Measurements from ENCODE around the gene SEMA6D. TPM values are rescaled to one million over a fixed set of nuclear protein-coding genes. Genes with fewer than 3 reads are reported as not detected.

Gene SEMA6D
- 38.2 TPM for polyA plus RNA-seq (2013, experiment 1 of 2)
- 36.8 TPM for polyA plus RNA-seq (2013, experiment 2 of 2)

GRCh38 chr15:47717036-47717612, at the start of gene SEMA6D:
Gene SEMA6D, plus strand, starts transcription at chr15:47717505. Its CDS starts 42,294 bp downstream, at chr15:47759799.
- Histone ChIP-seq H3K9me3 (ENCODE audit: control insufficient read depth, low read length) (no peaks in the 10 kb centered on the region), H3K4me3 (ENCODE audit: extremely low read depth, insufficient read depth, low read length, poor library complexity, severe bottlenecking) (peak within 1 kb of the TSS; percentile 69), H3K27ac (ENCODE audit: low read depth, low read length, severe bottlenecking) (peak within 1 kb of the TSS; percentile 84), H3K36me3 (ENCODE audit: control insufficient read depth, insufficient read depth, low read length) (no peaks in the 10 kb centered on the region), H3K4me1 (ENCODE audit: control insufficient read depth, insufficient read depth, low read length, poor library complexity, severe bottlenecking) (peaks cover 10% of the 10 kb centered on the region)
- WGBS, 2 experiments (ENCODE audit: insufficient coverage in 2 of 2): 0 to 2% methylated on average over 21 to 36 of the region's 40 CpGs

- Histone ChIP-seq H3K4me1 (ENCODE audit: control insufficient read depth, insufficient read depth, low read length, poor library complexity, severe bottlenecking) (peaks cover 13% of the 10 kb centered on the region), H3K9me3 (ENCODE audit: control insufficient read depth, low read length) (no peaks in the 10 kb centered on the region), H3K27ac (ENCODE audit: low read depth, low read length, severe bottlenecking) (no peak overlapping the region), H3K4me3 (ENCODE audit: extremely low read depth, insufficient read depth, low read length, poor library complexity, severe bottlenecking) (no peak overlapping the region), H3K36me3 (ENCODE audit: control insufficient read depth, insufficient read depth, low read length) (no peaks in the 10 kb centered on the region)
- WGBS, 2 experiments (ENCODE audit: insufficient coverage in 2 of 2): 83 to 100% methylated on average over 1 to 2 of the region's 2 CpGs
Observed at GRCh38 chr15:47669221-47669620, 48.1 kb upstream of the SEMA6D start.

- Histone ChIP-seq H3K9me3 (ENCODE audit: control insufficient read depth, low read length) (no peaks in the 10 kb centered on the region), H3K27ac (ENCODE audit: low read depth, low read length, severe bottlenecking) (no peak overlapping the region), H3K4me3 (ENCODE audit: extremely low read depth, insufficient read depth, low read length, poor library complexity, severe bottlenecking) (no peak overlapping the region), H3K4me1 (ENCODE audit: control insufficient read depth, insufficient read depth, low read length, poor library complexity, severe bottlenecking) (peaks cover 13% of the 10 kb centered on the region), H3K36me3 (ENCODE audit: control insufficient read depth, insufficient read depth, low read length) (no peaks in the 10 kb centered on the region)
- WGBS, 2 experiments (ENCODE audit: insufficient coverage in 2 of 2): 100% methylated on average over 1 of the region's 1 CpG
Observed at GRCh38 chr15:47670365-47670764, 46.9 kb upstream of the SEMA6D start.

GRCh38 chr15:47673232-47673761, 44.0 kb upstream of the SEMA6D start:
- H3K4me1 ChIP-seq (ENCODE audit: control insufficient read depth, insufficient read depth, low read length, poor library complexity, severe bottlenecking): peaks cover 7% of the 10 kb centered on the region
- no peaks in the 10 kb centered on the region for H3K36me3 ChIP-seq (ENCODE audit: control insufficient read depth, insufficient read depth, low read length)
- no peaks in the 10 kb centered on the region for H3K9me3 ChIP-seq (ENCODE audit: control insufficient read depth, low read length)
- H3K4me3 ChIP-seq (ENCODE audit: extremely low read depth, insufficient read depth, low read length, poor library complexity, severe bottlenecking): no peak overlapping the region
- WGBS, 2 experiments (ENCODE audit: insufficient coverage in 2 of 2): 45 to 49% methylated on average over 4 to 5 of the region's 5 CpGs
- peak overlapping the region; percentile 38 for H3K27ac ChIP-seq (ENCODE audit: low read depth, low read length, severe bottlenecking)

- WGBS, 2 experiments (ENCODE audit: insufficient coverage in 2 of 2): 96 to 100% methylated on average over 2 to 5 of the region's 8 CpGs
Observed at GRCh38 chr15:47674586-47675232, 42.6 kb upstream of the SEMA6D start.

GRCh38 chr15:47675735-47676134, 41.6 kb upstream of the SEMA6D start:
- 58 to 76% methylated on average over 2 to 3 of the region's 3 CpGs for WGBS, 2 experiments (ENCODE audit: insufficient coverage in 2 of 2)
- no peak overlapping the region for H3K4me3 ChIP-seq (ENCODE audit: extremely low read depth, insufficient read depth, low read length, poor library complexity, severe bottlenecking)
- H3K4me1 ChIP-seq (ENCODE audit: control insufficient read depth, insufficient read depth, low read length, poor library complexity, severe bottlenecking): peaks cover 7% of the 10 kb centered on the region
- H3K36me3 ChIP-seq (ENCODE audit: control insufficient read depth, insufficient read depth, low read length): no peaks in the 10 kb centered on the region
- no peaks in the 10 kb centered on the region for H3K9me3 ChIP-seq (ENCODE audit: control insufficient read depth, low read length)
- H3K27ac ChIP-seq (ENCODE audit: low read depth, low read length, severe bottlenecking): no peak overlapping the region

More at GRCh38 chr15:47674586-47675232, 42.6 kb upstream of the SEMA6D start:
- Histone ChIP-seq H3K4me1 (ENCODE audit: control insufficient read depth, insufficient read depth, low read length, poor library complexity, severe bottlenecking) (peaks cover 7% of the 10 kb centered on the region), H3K27ac (ENCODE audit: low read depth, low read length, severe bottlenecking) (no peak overlapping the region), H3K9me3 (ENCODE audit: control insufficient read depth, low read length) (no peaks in the 10 kb centered on the region), H3K4me3 (ENCODE audit: extremely low read depth, insufficient read depth, low read length, poor library complexity, severe bottlenecking) (no peak overlapping the region), H3K36me3 (ENCODE audit: control insufficient read depth, insufficient read depth, low read length) (no peaks in the 10 kb centered on the region)

GRCh38 chr15:47678040-47678439, 39.3 kb upstream of the SEMA6D start:
- no peak overlapping the region for H3K4me3 ChIP-seq (ENCODE audit: extremely low read depth, insufficient read depth, low read length, poor library complexity, severe bottlenecking)
- no peaks in the 10 kb centered on the region for H3K9me3 ChIP-seq (ENCODE audit: control insufficient read depth, low read length)
- H3K27ac ChIP-seq (ENCODE audit: low read depth, low read length, severe bottlenecking): no peak overlapping the region
- 86% methylated on average over 1 of the region's 1 CpG for WGBS, 2 experiments (ENCODE audit: insufficient coverage in 2 of 2)
- peaks cover 7% of the 10 kb centered on the region for H3K4me1 ChIP-seq (ENCODE audit: control insufficient read depth, insufficient read depth, low read length, poor library complexity, severe bottlenecking)
- no peaks in the 10 kb centered on the region for H3K36me3 ChIP-seq (ENCODE audit: control insufficient read depth, insufficient read depth, low read length)

- WGBS, 2 experiments (ENCODE audit: insufficient coverage in 2 of 2): 96% methylated on average over 4 of the region's 4 CpGs; no CpG with 5 or more reads in 1 of the 2 experiments
- H3K36me3 ChIP-seq (ENCODE audit: control insufficient read depth, insufficient read depth, low read length): no peaks in the 10 kb centered on the region
Observed at GRCh38 chr15:47682661-47683060, 34.6 kb upstream of the SEMA6D start.

GRCh38 chr15:47685141-47685870, 32.0 kb upstream of the SEMA6D start:
- H3K36me3 ChIP-seq (ENCODE audit: control insufficient read depth, insufficient read depth, low read length): no peaks in the 10 kb centered on the region
- no peaks in the 10 kb centered on the region for H3K9me3 ChIP-seq (ENCODE audit: control insufficient read depth, low read length)
- no peaks in the 10 kb centered on the region for H3K4me1 ChIP-seq (ENCODE audit: control insufficient read depth, insufficient read depth, low read length, poor library complexity, severe bottlenecking)
- WGBS, 2 experiments (ENCODE audit: insufficient coverage in 2 of 2): 93 to 100% methylated on average over 1 to 2 of the region's 3 CpGs
- H3K27ac ChIP-seq (ENCODE audit: low read depth, low read length, severe bottlenecking): no peak overlapping the region
- no peak overlapping the region for H3K4me3 ChIP-seq (ENCODE audit: extremely low read depth, insufficient read depth, low read length, poor library complexity, severe bottlenecking)

More at GRCh38 chr15:47682661-47683060, 34.6 kb upstream of the SEMA6D start:
- Histone ChIP-seq H3K9me3 (ENCODE audit: control insufficient read depth, low read length) (no peaks in the 10 kb centered on the region), H3K4me1 (ENCODE audit: control insufficient read depth, insufficient read depth, low read length, poor library complexity, severe bottlenecking) (no peaks in the 10 kb centered on the region), H3K27ac (ENCODE audit: low read depth, low read length, severe bottlenecking) (no peak overlapping the region), H3K4me3 (ENCODE audit: extremely low read depth, insufficient read depth, low read length, poor library complexity, severe bottlenecking) (no peak overlapping the region)

- Histone ChIP-seq H3K36me3 (ENCODE audit: control insufficient read depth, insufficient read depth, low read length) (no peaks in the 10 kb centered on the region), H3K4me1 (ENCODE audit: control insufficient read depth, insufficient read depth, low read length, poor library complexity, severe bottlenecking) (no peaks in the 10 kb centered on the region), H3K9me3 (ENCODE audit: control insufficient read depth, low read length) (no peaks in the 10 kb centered on the region), H3K4me3 (ENCODE audit: extremely low read depth, insufficient read depth, low read length, poor library complexity, severe bottlenecking) (no peak overlapping the region), H3K27ac (ENCODE audit: low read depth, low read length, severe bottlenecking) (no peak overlapping the region)
- WGBS, 2 experiments (ENCODE audit: insufficient coverage in 2 of 2): 75 to 100% methylated on average over 1 of the region's 4 CpGs
Observed at GRCh38 chr15:47688573-47689086, 28.7 kb upstream of the SEMA6D start.
